Activated CD8-positive, alpha-beta memory T cell treated with anti-CD3 and anti-CD28 coated beads, Interleukin-2, amount 50 U/mL, for 24 hours (primary cell): ENCODE data around the gene DYNLT4.
"Not testable (repeated sequence)": the region's sequence is repeated elsewhere in the genome, so short reads cannot be mapped to it uniquely, and the experiment has no call there.

Source experiments
- DNase-seq: peaks from one replicate; pipeline ENCODE4 v3.0.0-alpha.2; 2020; ENCODE audit errors: extremely low read depth

Gene DYNLT4

GRCh38 chr1:44828841-44829440 lies 21.8 kb upstream of the DYNLT4 start:
- DNase-seq = no peak

GRCh38 chr1:44828003-44828651 lies 21.0 kb upstream of the DYNLT4 start:
- DNase-seq = no peak

DNA sequence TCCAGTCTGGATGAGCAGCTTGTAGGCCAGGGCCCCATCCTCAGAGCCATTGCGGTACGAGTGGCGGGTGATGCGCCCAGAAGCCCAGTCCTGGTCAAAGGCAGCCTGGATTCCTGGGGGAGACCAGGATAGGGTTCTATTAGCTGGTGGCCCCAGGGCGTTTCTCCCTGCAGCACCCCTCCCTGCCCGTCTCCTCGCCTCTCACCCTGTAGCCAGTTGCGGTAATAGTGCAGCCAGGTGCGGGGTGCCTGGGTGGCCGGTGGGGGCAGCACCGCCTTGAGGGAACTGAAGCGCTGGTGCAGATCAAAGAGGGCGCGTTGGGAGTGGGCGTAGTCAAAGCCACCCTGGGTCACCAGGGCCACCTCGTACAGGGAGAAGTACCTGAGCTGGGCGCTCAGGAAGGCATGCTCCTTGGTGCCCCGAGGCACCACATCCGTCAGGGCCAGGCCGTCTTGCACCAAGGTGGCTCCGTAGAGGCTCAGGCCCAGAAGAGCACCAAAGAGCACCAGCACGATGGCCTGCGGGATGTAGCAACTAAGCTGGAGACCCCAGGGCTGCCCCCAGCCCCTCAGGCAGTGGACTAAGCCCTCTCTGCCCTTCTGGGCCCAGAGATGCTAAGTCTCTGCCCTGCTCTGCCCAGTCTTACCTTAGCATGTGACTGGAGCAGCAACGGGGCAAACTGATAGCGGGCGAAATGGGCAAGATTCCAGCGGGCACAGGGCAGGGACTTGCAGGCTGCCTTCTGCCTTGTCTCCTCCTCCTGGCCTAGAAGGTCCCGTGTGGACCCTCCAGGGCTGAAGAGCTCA lies 20.2 kb upstream of the DYNLT4 start:
- no peak for DNase-seq

GRCh38 chr1:44826375-44827196 lies 19.4 kb upstream of the DYNLT4 start:
- no peak for DNase-seq

DNA sequence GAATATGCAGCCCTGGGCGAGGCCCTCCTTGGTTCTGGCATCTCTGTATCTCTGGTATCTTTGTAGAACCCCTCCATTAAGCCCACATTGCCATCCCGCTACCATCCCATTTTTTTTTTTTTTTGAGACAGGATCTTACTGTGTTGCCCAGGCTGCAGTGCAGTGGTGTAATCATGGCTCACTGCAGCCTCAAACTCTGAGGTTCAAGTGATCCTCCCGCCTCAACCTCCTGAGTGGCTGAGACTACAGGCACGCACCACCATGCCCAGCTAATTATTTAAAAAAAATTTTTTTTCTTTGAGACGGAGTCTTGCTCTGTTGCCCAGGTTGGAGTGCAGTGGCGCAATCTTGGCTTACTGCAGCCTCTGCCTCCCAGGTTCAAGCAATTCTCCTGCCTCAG lies 17.2 kb upstream of the DYNLT4 start:
- DNase-seq = not testable (repeated sequence)

GRCh38 chr1:44822981-44823451 lies 15.9 kb upstream of the DYNLT4 start:
- DNase-seq = no peak

GRCh38 chr1:44822131-44822701 lies 15.1 kb upstream of the DYNLT4 start:
- no peak for DNase-seq

- DNase-seq = no peak
These were observed 14.1 kb upstream of the DYNLT4 start for GRCh38 chr1:44821240-44821715.

- DNase-seq = no peak
These were observed 13.4 kb upstream of the DYNLT4 start for GRCh38 chr1:44820328-44821239.

- DNase-seq = peak; percentile 81
These were observed 12.6 kb upstream of the DYNLT4 start for GRCh38 chr1:44819608-44820327.

- no peak for DNase-seq
These were observed 12.1 kb upstream of the DYNLT4 start for GRCh38 chr1:44819196-44819607.

GRCh38 chr1:44817771-44818495 lies 10.8 kb upstream of the DYNLT4 start:
- DNase-seq = no peak

GRCh38 chr1:44817307-44817706 lies 10.2 kb upstream of the DYNLT4 start:
- DNase-seq = no peak

- DNase-seq = not testable (repeated sequence)
These were observed 8.8 kb upstream of the DYNLT4 start for GRCh38 chr1:44815926-44816325.

DNA sequence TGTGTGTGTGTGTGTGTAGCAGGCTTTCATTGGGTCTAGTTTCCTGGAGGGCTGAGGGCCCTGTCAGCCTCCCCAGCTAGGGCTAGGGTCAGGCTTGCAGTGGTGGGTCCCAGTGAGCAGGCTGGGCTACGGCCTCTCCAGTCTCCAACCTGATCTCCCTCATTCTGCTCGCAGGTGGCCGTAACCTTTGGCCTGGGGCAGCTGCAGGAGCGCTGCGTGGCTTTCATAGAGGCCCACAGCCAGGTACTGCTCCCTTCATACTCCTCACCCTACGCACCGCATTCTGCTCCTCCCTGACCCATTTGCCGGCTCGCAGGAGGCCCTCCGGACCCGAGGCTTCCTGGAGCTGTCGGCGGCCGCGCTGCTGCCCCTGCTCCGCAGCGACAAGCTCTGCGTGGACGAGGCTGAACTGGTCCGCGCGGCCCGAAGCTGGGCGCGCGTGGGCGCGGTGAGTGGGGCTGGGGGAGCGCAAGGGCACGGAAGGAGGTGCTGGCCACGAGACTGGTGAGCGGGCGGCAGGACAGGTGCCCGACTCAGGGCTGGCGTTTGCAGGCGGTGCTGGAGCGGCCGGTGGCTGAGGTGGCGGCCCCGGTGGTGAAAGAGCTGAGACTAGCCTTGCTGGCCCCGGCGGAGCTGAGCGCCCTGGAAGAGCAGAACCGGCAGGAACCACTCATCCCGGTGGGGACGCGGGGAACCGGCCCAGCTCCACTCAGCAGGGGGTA lies 5.8 kb upstream of the DYNLT4 start:
- DNase-seq = no peak

GRCh38 chr1:44811234-44811633 lies 4.1 kb upstream of the DYNLT4 start:
- no peak for DNase-seq

GRCh38 chr1:44810762-44811105 lies 3.6 kb upstream of the DYNLT4 start:
- not testable (repeated sequence) for DNase-seq

- DNase-seq = no peak
These were observed 3.1 kb upstream of the DYNLT4 start for GRCh38 chr1:44810101-44810761.
